ENCODE measurements around the gene POU4F3.

POU4F3 gene

DNA sequence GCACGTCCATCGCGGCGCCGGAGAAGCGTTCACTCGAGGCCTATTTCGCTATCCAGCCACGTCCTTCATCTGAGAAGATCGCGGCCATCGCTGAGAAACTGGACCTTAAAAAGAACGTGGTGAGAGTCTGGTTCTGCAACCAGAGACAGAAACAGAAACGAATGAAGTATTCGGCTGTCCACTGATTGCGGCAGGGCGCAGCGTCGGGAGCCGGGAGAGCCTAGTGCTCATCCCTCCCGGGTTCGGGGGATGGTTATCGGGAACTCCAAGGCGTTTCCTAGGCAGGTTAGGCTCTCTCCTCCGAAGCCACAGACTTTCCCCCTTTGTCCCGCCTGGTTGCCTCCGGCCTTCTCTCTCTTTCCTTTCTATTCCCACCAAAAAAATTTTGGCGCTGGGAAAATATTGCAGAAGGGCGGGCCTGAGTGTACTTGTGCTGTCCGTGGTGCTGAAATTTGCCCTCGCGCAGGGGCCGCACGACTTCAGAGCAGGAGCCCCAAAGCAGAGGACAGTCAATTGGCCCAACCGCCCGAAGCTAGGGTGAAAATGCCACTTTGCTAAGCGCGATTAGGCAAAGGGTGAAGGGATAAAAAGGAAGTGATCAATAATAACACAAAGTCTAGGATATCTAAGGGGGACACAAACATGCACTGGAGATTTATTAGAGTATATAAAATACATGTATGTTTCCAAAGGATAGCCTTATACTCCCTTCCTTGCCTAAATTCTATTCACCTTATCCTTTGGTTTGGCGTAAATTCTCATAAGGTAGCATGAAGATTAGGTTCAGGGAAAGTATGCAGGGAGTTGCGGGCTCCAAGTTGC lies 1.8 kb downstream of the POU4F3 start:
- peak; percentile 78 for DNase-seq

DNA sequence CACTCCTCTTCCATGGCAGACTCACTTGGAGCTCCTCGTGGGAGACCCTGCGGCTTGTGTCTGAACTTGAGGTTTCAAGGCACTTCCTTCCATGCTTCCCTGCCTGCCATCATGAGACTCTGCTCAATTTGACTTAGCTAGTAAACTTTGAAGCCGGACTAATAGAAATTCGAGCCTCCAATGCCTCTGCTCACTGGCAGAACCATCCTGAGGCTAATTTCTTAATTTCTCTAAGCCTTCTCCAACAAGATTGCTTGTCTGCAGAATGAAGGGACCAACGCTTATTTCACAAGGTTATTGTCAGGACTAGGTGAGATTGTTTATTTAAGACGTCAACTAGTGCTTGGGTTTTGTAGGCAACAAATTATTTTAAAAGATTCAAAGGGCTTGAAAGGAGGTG lies 3.2 kb downstream of the POU4F3 start:
- no peak for DNase-seq

DNA sequence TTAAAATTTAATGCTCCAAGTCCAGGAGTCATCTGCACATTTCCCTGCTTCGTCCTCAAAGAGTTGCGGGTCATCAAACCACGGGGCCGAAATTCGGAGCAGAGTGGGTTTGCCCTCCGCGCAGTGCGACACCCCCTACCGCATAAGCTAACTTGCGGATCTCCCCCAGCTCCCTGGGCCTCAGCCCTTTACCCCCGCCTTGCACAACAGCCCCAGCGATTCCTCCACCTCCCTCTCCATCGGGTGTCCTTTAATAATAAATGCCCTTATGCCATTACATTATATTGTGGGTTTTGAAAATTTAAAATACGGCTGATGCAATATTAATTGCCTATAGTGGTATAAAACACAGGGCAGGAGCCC lies 3.9 kb downstream of the POU4F3 start:
- DNase-seq, result no peak

DNA sequence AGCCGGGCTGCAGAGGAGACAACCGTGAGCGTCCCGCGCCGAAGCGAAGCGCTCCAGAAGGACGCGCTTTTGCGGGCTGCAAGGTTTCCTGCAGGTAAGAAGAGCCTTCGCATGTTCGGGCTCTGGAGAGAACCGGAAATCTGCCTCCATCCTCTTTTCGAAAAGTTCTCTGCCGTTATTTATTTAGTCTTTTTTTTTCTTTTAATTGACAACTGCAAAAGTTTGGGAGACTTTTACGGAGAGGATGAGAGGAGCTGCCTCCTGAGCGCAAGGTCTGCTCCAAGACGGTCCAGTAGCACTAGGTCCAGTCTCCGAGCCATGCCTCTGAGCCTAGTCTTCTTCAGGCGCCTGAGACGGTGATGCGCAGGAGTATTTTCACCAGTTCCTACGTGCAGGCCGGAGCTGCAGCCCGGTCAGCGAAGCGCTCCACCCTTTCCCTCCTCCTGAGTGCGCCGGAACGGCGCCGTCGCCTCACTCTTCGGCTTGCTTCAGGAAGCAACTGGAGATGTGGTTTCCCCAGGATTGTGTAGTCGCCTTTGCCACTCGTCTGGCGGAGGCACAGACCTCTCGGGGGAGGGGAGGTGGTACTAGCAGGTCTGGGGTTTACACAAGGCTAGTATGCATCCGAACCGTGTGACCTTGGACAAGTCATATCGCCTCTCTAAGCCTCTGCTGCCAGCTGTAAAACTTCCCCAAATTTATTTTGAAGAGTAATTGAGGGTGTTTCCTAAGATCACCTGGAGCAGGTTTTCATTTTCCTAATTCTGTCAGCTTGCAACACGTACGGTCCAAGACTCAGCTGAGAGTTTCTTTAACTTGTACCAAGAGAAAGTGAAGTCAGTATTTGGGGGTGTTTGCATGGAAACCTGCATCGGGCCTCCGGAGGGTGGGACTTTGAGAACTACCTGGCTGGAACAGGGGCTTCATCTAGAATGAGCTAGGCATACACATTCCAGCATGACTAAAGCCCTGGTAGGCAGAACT lies 4.5 kb downstream of the POU4F3 start:
- no peak for DNase-seq

DNA sequence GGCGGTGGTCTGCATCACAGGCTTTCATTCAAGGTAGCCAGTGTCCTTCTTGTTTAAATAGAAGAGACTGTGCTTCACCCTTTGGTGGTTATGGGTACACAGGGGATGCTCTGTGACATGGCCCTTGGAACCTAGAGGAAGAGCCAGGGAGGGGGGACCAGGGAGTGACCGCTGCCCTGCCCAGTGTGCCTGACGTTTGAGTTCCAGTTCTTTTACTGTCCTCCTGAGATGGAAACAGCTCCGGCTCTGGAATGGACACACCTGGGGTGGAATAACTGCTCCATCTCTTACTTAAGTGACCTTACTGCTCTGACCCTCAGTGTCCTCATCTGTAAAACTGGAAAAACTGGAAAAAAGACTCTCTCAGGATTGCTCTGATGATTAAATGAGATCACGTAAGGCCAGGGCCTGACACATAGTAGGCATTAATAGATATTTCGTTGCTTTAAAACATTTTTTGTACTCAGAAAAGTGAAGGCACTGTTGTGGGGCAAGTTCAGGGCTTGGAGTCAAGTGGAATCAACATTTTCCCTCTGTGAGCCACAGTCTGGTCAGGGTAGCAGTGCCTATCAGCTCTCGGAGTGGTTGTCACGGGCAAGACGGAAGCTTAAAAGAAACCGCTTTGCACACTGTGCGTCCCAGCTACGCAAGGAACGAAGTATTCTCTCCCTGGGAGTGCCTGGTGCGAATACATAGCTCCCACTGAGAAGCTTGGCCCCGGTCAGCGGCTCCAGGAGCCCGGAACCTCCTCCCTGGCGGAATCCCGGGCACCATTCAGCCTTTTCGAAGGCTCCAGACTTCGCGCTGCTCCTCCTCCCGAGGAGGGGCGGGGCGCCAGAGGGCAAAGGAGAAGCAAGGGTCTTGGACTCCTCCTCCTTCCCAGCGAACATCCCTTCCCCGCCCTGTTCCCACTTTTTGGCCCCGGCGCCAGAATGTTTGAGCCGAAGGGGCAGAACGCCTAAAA lies 5.8 kb downstream of the POU4F3 start:
- peak; percentile 41 for DNase-seq

DNA sequence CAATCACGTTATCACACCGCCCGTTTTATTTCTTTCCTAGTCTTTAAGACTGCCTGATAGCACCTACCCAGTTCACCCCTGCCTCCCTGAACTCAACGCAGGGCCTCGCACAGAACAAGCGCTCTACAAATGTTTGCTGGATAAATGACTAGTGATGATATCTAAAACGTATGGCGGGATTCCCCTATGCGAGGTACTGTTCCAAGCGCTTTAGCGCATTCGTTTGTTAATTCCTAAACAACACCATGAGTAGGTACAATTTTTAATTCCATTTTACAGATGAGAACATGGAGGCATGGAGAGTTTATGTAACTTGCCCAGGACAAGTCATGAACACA lies 6.6 kb downstream of the POU4F3 start:
- no peak for DNase-seq

DNA sequence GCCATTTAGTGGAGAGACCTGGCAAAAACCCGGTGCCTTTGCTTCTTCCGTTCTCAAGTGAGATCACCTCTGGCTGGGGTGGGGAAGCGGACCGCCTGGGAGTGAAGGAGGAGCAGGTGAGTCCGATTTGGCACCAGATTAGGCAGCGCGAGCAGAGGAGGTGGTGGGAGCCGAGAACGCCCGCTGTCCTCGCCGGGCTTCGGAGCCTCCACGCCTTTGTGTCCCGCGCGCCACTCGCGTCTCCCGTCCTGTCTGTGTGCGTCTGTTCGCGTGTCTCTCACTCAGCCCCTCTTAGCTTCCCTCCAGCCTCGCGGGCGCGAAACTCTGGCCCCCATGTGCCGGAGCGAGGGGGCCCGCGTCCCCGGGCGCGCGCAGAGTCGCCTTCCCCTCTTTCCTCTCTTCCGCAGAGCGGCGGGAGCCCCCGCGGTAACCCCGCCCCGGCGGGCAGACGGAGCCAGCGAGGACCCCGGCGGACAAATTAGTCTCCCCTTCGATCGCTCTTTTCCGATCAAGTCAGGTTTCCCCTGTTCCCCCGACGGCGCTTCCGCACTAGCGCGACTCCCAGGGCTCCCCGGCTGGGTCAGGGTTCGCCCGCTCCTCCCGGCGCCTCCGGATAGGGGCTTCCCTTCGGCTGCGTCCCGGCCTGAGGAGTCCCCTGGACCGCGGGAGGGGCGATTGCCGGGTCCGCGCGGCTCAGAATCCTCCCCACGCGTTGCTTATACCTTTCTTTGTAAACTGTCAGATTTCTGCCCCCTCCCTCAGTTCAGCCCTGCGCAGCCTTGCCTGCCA lies 7.1 kb downstream of the POU4F3 start:
- peak; percentile 50 for DNase-seq

DNA sequence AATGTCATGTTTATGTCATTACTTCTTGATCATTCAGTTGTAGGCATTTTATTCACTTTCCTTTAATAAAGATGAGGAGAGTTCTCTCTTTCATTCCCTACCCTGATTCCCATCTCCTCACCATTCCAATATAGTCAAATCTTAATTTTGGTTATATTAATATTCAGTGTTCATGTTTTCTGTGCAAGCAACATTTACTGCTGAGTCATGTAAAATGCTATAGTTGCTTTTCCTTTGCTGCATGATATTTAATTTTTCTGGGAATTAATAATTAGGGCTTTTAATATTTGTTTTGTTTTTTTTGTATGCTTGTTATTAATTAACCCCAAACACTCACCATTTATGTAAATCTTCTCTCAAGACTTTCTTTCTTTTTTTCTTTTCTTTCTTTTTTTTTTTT lies 18.5 kb downstream of the POU4F3 start:
- no peak for DNase-seq

DNA sequence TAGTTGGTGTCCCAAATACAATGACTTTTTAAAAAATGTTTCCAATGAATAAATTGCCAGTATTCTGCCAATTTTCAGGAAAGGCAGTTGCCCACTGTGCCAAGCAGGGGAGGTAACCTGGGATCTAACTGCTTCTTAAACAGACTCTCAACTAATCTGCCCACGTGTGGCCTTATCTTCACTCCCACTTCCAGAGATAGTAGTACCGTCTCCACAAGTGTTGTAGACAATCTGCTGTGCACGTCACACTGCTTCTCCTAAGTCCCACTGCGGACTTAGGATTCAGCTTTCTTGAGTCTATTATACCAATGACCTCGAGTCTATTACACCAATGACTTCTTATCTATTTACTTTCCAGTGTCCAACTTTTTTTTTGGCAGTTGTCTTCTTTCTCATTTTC lies 21.2 kb downstream of the POU4F3 start:
- no peak for DNase-seq

DNA sequence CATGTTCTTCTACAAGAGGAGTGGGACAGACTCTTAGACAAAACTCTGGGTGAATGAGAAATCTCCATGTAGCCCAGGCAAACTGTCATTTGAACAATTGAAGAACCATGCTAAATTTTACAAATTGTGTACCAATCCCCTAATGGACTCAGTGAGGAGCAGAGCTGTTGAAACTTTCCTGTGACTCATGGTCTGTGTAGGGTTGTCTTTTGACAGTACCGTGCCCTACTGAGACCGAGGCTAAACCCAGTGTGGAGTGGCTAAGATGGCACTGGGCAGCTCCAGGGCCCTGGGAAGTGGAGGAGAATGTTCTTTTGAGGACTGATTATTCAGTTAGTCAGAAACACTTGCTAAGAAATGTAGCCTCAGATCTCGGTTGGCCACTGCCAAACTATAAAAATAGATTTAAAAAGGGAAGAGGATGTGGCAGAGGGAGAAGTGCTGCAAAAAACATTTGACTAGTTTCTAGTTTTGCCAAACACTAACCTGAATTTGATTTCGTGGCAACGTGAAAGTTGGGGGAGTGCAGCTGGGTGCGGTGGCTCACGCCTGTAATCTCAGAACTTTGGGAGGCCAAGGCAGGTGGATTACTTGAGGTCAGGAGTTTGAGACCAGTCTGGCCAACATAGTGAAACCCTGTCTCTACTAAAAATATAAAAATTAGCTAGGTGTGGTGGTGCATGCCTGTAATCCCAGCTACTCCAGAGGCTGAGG lies 24.7 kb downstream of the POU4F3 start:
- DNase-seq, result no peak

DNA sequence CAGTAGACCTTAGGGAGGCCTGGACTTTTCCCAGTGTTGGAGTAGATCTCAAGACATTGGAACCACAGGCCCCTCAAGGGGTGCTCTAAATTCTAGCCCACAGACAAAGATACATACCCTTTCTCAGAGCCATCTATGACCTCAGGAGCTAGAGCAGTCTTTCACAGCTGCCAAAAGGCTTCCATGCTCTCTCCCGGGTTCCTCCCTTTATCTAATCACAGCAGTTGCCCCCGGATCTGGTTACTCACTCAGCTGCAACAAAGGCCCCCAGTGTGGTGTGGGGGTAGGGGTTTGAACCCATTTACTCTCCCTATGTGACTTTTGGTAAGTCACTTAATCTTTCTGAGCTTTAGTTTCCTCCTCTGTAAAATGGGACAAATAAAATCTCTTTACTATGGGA lies 27.0 kb downstream of the POU4F3 start:
- DNase-seq, result no peak

DNA sequence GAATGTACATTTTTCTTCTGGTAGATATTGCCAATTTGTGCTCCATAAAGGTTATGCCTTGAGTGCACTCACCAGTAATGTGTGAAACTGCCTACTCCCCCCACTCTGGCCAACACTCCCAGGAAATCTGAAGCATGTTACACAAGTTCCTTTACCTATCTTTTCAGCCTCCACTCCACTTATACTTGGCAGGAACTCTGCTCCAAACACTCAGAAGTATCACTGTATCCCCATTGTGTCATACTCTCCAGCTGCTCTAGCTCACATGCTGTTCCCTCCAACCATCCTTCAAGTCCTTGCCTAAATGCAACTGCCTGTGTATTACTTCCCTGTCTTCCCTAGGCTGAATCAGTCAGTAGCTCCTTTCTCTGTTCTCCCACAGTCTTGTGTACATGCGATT lies 28.3 kb downstream of the POU4F3 start:
- no peak for DNase-seq

DNA sequence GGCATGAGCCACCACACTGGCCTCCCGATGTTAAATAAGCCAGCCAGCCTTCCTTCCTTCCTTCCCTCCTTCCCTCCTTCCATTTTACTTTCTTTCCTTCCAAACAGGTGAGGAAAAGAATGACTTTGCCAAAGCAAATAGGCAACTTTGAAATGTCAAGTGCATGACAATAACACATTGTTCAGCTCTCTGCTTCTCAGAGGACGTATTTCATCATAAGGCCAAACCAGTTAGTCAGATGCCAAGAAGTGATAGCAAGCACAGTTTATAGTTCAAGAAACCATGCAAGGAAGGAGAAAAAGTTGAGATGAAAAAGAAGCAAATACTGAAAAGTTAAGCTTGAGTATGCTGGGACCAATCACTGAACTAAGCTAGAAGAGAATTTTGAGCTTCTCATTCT lies 29.5 kb downstream of the POU4F3 start:
- DNase-seq, result no peak

DNA sequence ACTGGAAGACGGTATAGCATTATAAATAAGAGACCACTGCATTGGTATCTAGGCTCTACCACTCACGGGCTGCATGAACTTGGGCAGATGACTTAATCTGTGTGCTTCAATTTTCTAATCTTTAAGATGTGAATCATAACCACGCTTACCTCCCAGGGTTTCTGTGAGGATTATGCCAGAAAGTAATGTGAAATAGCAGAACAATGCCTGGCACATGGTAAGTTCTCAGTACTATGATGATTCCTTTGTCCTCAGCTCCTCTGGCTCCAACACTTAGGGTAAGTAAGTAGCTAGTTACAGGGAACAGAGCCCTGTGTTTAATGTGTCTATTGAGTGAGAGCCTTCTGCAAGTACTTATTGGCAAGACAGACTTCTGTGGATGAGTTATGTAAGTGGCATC lies 31.1 kb downstream of the POU4F3 start:
- DNase-seq, result no peak

DNA sequence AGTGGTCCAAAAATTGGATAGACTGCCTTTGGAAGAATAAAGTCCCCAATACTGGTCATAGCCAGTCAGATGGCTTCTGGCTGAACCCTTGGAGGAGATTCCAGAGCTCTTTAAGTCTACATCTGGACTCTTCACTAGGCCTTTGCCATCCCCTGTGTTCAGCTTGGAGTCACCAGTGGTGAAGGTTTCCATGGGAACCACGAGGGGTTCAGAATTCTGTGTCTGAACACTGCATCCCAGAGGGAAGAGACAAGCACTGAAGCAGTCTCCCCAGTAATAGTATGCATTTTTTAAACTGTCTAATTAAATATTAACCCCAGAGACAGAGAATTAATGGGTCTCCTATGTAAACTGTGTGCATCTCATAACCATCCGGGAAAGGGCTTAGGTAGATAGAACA lies 38.2 kb downstream of the POU4F3 start:
- DNase-seq, result no peak

DNA sequence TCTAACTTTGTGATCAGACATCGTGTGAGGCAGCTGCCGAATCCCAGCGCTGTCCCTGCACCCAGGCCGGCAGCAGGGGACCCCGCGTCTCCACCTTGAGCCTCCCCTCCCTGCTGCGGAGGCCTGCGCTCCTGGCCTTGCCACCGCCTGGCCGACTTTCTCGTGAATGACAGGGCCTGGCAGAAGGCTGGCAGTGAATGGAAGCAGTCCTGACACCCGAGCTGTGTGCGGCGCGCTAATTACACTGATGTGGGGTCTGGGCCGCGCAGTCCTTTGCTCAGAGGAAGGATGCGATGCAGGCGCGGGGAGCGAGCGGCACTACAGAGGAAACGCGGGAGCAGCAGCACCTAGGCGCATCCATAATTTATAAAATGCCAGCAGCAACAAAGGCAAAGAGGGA lies 40.3 kb downstream of the POU4F3 start:
- DNase-seq, result no peak

DNA sequence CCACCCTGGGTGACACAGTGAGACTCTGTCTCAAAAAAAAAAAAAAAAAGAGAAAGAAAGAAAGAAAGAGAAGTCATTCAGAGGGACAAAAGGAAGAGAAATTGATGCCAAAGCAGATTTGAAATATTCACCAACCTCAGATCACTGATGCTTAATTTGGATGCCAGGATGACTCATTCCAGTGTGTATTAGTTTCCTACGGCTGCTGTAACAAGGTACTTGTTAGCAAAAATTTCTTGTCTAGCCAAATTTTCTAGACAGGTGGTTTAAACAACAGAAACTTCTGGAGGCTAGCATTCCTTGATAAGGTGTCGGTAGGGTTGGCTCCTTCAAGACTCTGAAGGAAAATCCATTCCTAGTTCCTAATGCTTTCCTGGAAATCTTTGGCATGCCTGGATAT lies 42.1 kb downstream of the POU4F3 start:
- DNase-seq, result no peak

DNA sequence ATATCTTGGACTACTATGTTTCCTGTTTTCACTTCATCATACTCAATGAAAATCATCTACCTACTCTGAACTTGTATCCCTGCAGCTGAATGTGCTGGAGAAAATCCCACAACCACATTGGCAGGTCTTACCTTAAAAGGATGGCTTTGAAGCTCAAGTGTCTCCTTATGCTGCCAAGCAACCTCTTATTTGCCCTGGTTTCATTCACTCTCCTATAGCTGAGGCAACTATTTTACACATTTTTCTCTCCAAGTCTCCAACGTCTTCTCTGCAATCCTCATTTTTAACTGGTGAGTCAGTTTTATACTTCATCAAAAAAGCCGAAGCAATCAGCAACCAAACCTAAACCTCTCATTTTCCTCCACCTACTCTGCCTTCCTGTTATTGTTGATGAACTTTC lies 49.7 kb downstream of the POU4F3 start:
- no peak for DNase-seq

DNA sequence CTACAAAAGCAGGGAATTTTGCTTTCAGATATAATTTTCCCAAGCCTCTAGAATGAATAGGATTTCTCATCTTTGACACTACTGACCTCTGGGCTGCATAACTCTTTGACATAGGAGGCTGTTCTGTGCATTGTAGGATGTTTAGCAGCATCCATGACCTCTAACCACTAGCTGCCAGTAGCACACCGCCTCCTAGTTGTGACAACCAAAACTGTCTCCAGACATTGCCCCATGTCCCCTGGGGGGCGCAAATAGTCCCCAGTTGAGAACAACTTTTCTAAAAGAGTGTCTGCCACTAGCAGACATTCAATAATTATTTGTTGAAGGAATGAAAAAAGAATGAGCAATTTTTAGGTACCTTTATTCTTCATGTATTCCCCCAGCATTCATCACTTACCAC lies 51.8 kb downstream of the POU4F3 start:
- DNase-seq, result no peak
